ENCODE measurements around the gene TRAPPC5. TPM values are rescaled to one million over a fixed set of nuclear protein-coding genes. Genes with fewer than 3 reads are reported as not detected.

Gene TRAPPC5
- total RNA-seq, 1 donor from 2014 or later: 108 TPM

- Mint-ChIP-seq H3K4me3 (ENCODE audit: unreplicated experiment) (no peak overlapping the region), H3K27me3 (ENCODE audit: unreplicated experiment) (peaks cover 10% of the 10 kb centered on the region)
- TF ChIP-seq CTCF (IDR thresholded peaks at IDR 0.05): no peak
Observed at GRCh38 chr19:7665076-7665475, 15.6 kb upstream of the TRAPPC5 start.

GRCh38 chr19:7668842-7669241 lies 11.8 kb upstream of the TRAPPC5 start, which contains the start of gene RETN:
TSS of gene RETN (plus strand) at chr19:7669049. CDS start at chr19:7669327, 278 bp downstream.
- DNase-seq (ENCODE audit: extremely low spot score, unreplicated experiment): no peak
- no peak within 1 kb of the TSS for H3K27ac Mint-ChIP-seq (ENCODE audit: unreplicated experiment)
- H3K4me1 Mint-ChIP-seq (ENCODE audit: unreplicated experiment): peaks cover 8% of the 10 kb centered on the region
- H3K9me3 Mint-ChIP-seq (ENCODE audit: unreplicated experiment): no peaks in the 10 kb centered on the region
- H3K36me3 Mint-ChIP-seq (ENCODE audit: unreplicated experiment): no peaks in the 10 kb centered on the region
- H3K4me3 Mint-ChIP-seq (ENCODE audit: unreplicated experiment): no peak within 1 kb of the TSS
- no peak for TF ChIP-seq CTCF (IDR thresholded peaks at IDR 0.05)
- peaks cover 20% of the 10 kb centered on the region for H3K27me3 Mint-ChIP-seq (ENCODE audit: unreplicated experiment)

More at GRCh38 chr19:7665076-7665475, 15.6 kb upstream of the TRAPPC5 start:
- Mint-ChIP-seq H3K27ac (ENCODE audit: unreplicated experiment) (no peak overlapping the region), H3K4me1 (ENCODE audit: unreplicated experiment) (peaks cover 2% of the 10 kb centered on the region), H3K9me3 (ENCODE audit: unreplicated experiment) (no peaks in the 10 kb centered on the region), H3K36me3 (ENCODE audit: unreplicated experiment) (no peaks in the 10 kb centered on the region)
- DNase-seq (ENCODE audit: extremely low spot score, unreplicated experiment): no peak

GRCh38 chr19:7669641-7670040 lies 11.0 kb upstream of the TRAPPC5 start:
- no peaks in the 10 kb centered on the region for H3K36me3 Mint-ChIP-seq (ENCODE audit: unreplicated experiment)
- H3K4me3 Mint-ChIP-seq (ENCODE audit: unreplicated experiment): no peak overlapping the region
- no peak overlapping the region for H3K27ac Mint-ChIP-seq (ENCODE audit: unreplicated experiment)
- H3K9me3 Mint-ChIP-seq (ENCODE audit: unreplicated experiment): no peaks in the 10 kb centered on the region
- H3K27me3 Mint-ChIP-seq (ENCODE audit: unreplicated experiment): peaks cover 20% of the 10 kb centered on the region
- DNase-seq (ENCODE audit: extremely low spot score, unreplicated experiment): no peak
- no peak for TF ChIP-seq CTCF (IDR thresholded peaks at IDR 0.05)
- peaks cover 8% of the 10 kb centered on the region for H3K4me1 Mint-ChIP-seq (ENCODE audit: unreplicated experiment)

- Mint-ChIP-seq H3K27me3 (ENCODE audit: unreplicated experiment) (peaks cover 20% of the 10 kb centered on the region), H3K9me3 (ENCODE audit: unreplicated experiment) (no peaks in the 10 kb centered on the region)
Observed at GRCh38 chr19:7670150-7670783, 10.4 kb upstream of the TRAPPC5 start.

More at GRCh38 chr19:7670150-7670783, 10.4 kb upstream of the TRAPPC5 start:
- Mint-ChIP-seq H3K27ac (ENCODE audit: unreplicated experiment) (no peak overlapping the region), H3K4me3 (ENCODE audit: unreplicated experiment) (peak overlapping the region; percentile 57), H3K4me1 (ENCODE audit: unreplicated experiment) (peaks cover 8% of the 10 kb centered on the region), H3K36me3 (ENCODE audit: unreplicated experiment) (no peaks in the 10 kb centered on the region)
- no peak for TF ChIP-seq CTCF (IDR thresholded peaks at IDR 0.05)
- no peak for DNase-seq (ENCODE audit: extremely low spot score, unreplicated experiment)

All from osteocyte (in vitro differentiated cells).